Superior temporal gyrus (tissue), 1 donor: Measurements from ENCODE around the gene SNRNP40.

Experiments
- DNase-seq: peaks from one replicate; pipeline ENCODE4 v3.0.0-alpha.2; 2016; ENCODE audit errors: extremely low spot score

The SNRNP40 gene

DNA sequence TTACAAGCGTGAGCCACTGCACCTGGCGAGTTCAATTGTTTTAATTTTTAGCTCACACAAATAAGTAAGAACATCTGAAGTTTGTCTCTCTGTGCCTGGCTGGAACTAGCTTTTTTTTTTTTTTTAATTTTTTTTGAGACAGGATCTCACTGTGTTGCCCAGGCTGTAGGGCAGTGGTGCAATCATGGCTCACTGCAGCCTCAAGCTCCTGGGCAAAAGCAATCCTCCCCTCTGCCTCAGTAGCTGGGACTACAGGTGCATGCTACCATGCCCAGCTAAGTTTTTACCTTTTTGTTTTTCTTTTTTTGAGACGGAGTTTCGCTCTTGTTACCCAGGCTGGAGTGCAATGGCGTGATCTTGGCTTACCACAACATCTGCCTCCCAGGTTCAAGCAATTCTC, 64.8 kb downstream of the SNRNP40 start:
- DNase-seq, result no peak

DNA sequence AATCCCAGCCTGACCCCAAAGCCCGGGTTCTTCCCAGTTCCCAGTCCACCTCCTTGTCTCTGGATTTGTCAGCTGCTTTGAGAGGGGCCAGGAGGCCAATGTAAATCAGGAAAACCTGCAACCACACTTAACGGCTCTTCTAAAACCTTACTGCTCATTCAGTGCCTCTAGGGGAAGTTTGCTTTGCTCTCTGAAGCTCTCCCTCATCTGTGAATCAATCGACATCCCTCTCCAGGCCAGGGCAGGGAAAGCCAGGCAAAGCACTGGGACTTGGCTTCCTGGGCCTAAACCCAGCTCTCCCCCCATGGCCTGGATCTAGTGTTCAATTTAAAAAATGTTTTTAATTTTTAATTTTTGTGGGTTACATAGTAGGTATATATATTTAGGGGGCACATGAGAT, 66.2 kb downstream of the SNRNP40 start:
- no peak for DNase-seq

GRCh38 chr1:31228986-31229385, 67.6 kb downstream of the SNRNP40 start:
- no peak for DNase-seq

- DNase-seq, result peak; percentile 79
These were observed 68.6 kb downstream of the SNRNP40 start for GRCh38 chr1:31227891-31228568.

GRCh38 chr1:31224068-31224467, 72.5 kb downstream of the SNRNP40 start:
- no peak for DNase-seq

- DNase-seq, result no peak
These were observed 74.4 kb downstream of the SNRNP40 start for GRCh38 chr1:31222176-31222575.

GRCh38 chr1:31221072-31221471, 75.5 kb downstream of the SNRNP40 start:
- DNase-seq, result no peak

- no peak for DNase-seq
These were observed 77.1 kb downstream of the SNRNP40 start for GRCh38 chr1:31219489-31219888.

DNA sequence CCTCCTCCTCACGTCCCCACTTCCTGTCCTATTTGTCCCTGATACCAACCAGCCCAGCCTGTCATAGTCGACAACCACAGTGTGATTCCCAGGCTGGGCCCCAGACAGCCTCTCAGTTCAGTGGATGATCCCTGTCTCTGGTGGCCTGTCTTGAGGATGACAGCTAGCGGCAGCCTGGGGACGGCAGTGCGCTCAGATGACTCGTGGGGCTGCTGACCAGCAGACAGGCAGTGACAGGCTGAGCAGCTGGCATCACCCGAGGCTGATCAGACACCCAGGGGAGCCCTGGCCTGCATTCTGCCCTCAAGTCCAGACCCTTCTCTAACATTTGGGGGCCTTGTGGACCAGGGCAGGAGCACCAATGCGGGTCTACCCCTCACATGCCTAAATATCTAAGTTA, 77.9 kb downstream of the SNRNP40 start:
- DNase-seq, result peak; percentile 84

GRCh38 chr1:31216016-31216415, 80.6 kb downstream of the SNRNP40 start:
- peak; percentile 68 for DNase-seq

DNA sequence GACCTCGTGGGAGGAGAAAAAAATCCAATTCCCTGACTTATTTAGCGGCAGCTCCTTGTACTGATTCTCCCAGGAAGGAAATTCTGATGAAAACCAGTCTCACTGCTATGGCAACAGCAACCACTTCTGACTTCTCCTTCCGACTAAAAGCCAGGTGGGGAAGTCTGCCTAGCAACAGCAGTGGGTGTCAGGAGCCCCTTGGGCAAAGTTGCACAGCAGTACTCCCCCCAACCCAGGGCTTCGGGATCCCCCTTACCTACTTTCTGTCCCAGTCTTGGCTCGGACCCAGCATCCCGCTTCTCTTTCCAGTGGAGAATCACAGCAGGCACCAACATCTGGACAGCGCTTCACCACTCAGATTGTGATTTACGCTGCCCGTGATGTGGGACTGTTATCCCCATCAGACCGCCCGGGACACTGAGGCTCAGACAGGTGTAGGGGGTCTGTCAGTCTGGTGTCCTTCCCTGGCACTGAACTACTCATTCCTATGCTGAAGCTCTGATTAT, 81.5 kb downstream of the SNRNP40 start:
- no peak for DNase-seq

GRCh38 chr1:31214316-31215064, 82.1 kb downstream of the SNRNP40 start:
- no peak for DNase-seq
